KMS-11 (cell line): Measurements from ENCODE around the gene SLCO3A1.

Experiments used
- H2AFZ ChIP-seq: fragments of 200-600 bp; sonication (generic); 2 replicates; pipeline ENCODE4 v1.6.1; 2016; ENCODE audit warnings: antibody characterized with exemption, mixed run types, low read depth
- H3K27ac ChIP-seq: fragments of 200-600 bp; sonication (generic); 2 replicates; pipeline ENCODE4 v1.6.1; 2016; ENCODE audit warnings: mild to moderate bottlenecking, mixed run types
- H3K27me3 ChIP-seq: fragments of 200-600 bp; sonication (generic); 2 replicates; pipeline ENCODE4 v1.6.1; 2017; ENCODE audit warnings: mild to moderate bottlenecking, low read depth, mixed run types, moderate library complexity; ENCODE audit not compliant: insufficient read depth
- H3K36me3 ChIP-seq: fragments of 200-600 bp; sonication (generic); 2 replicates; pipeline ENCODE4 v1.6.1; 2017; ENCODE audit warnings: mild to moderate bottlenecking, mixed run types; ENCODE audit not compliant: insufficient read depth
- H3K4me1 ChIP-seq: fragments of 200-600 bp; sonication (generic); 2 replicates; pipeline ENCODE4 v1.6.1; 2016; ENCODE audit warnings: mild to moderate bottlenecking, low read depth, mixed run types; ENCODE audit not compliant: poor library complexity, severe bottlenecking
- H3K4me2 ChIP-seq: fragments of 200-600 bp; sonication (generic); 2 replicates; pipeline ENCODE4 v1.7.0; 2016; ENCODE audit warnings: mild to moderate bottlenecking, mixed run types
- H3K4me3 ChIP-seq: fragments of 200-600 bp; sonication (generic); IDR thresholded peaks from 2 replicates; pipeline ENCODE4 v1.6.1; 2017; ENCODE audit warnings: low read depth, low read length, mixed read lengths; ENCODE audit not compliant: insufficient read depth
- H3K79me2 ChIP-seq: fragments of 200-600 bp; sonication (generic); 2 replicates; pipeline ENCODE4 v1.6.1; 2016; ENCODE audit warnings: low read depth, mixed run types; ENCODE audit not compliant: insufficient read depth
- H3K9ac ChIP-seq: fragments of 200-600 bp; sonication (generic); 2 replicates; pipeline ENCODE4 v1.6.1; 2016; ENCODE audit warnings: mild to moderate bottlenecking, mixed run types
- H4K20me1 ChIP-seq: fragments of 200-600 bp; sonication (generic); 2 replicates; pipeline ENCODE4 v1.6.1; 2016; ENCODE audit warnings: mild to moderate bottlenecking, mixed run types; ENCODE audit not compliant: insufficient read depth
- CTCF ChIP-seq: fragments of 200-600 bp; sonication (generic); conservative IDR thresholded peaks from 2 replicates; pipeline ENCODE4 v1.6.1; 2017; ENCODE audit warnings: low read depth, mild to moderate bottlenecking, antibody characterized with exemption, low read length, moderate library complexity, mixed read lengths

Gene SLCO3A1

GRCh38 chr15:92146511-92147150 lies 293.1 kb downstream of the SLCO3A1 start:
- H3K4me1 ChIP-seq: no peaks in the 10 kb centered on the region
- no peaks in the 10 kb centered on the region for H4K20me1 ChIP-seq
- no peak overlapping the region for H3K9ac ChIP-seq
- no peaks in the 10 kb centered on the region for H3K36me3 ChIP-seq
- no peak overlapping the region for H3K4me2 ChIP-seq
- no peaks in the 10 kb centered on the region for H3K79me2 ChIP-seq
- H3K27ac ChIP-seq: no peak overlapping the region
- H3K4me3 ChIP-seq: no peak overlapping the region
- no peaks in the 10 kb centered on the region for H3K27me3 ChIP-seq
- no peak overlapping the region for H2AFZ ChIP-seq
- TF ChIP-seq CTCF: no peak

GRCh38 chr15:92149029-92149428 lies 295.5 kb downstream of the SLCO3A1 start:
- TF ChIP-seq CTCF: no peak
- Histone ChIP-seq H4K20me1 (no peaks in the 10 kb centered on the region), H3K36me3 (no peaks in the 10 kb centered on the region), H3K4me2 (no peak overlapping the region), H3K4me3 (no peak overlapping the region), H3K27me3 (no peaks in the 10 kb centered on the region), H3K9ac (no peak overlapping the region), H2AFZ (no peak overlapping the region), H3K79me2 (no peaks in the 10 kb centered on the region), H3K27ac (no peak overlapping the region), H3K4me1 (no peaks in the 10 kb centered on the region)

- Histone ChIP-seq H3K27me3 (no peaks in the 10 kb centered on the region), H3K36me3 (no peaks in the 10 kb centered on the region), H4K20me1 (no peaks in the 10 kb centered on the region), H3K4me2 (no peak overlapping the region), H3K4me3 (no peak overlapping the region), H3K4me1 (no peaks in the 10 kb centered on the region), H3K9ac (no peak overlapping the region), H2AFZ (no peak overlapping the region), H3K79me2 (no peaks in the 10 kb centered on the region), H3K27ac (no peak overlapping the region)
- TF ChIP-seq CTCF: no peak
These were observed 296.0 kb downstream of the SLCO3A1 start for GRCh38 chr15:92149465-92149864.

- Histone ChIP-seq H3K36me3 (no peaks in the 10 kb centered on the region), H3K27ac (no peak overlapping the region), H4K20me1 (no peaks in the 10 kb centered on the region), H3K4me3 (no peak overlapping the region), H3K4me1 (no peaks in the 10 kb centered on the region), H3K4me2 (no peak overlapping the region), H2AFZ (no peak overlapping the region), H3K27me3 (no peaks in the 10 kb centered on the region), H3K9ac (no peak overlapping the region), H3K79me2 (no peaks in the 10 kb centered on the region)
- TF ChIP-seq CTCF: no peak
These were observed 297.7 kb downstream of the SLCO3A1 start for GRCh38 chr15:92151168-92151567.
